GM12878 (cell line): ENCODE data around the gene COL27A1. TPM values are rescaled to one million over a fixed set of nuclear protein-coding genes. Genes with fewer than 3 reads are reported as not detected.

Experiments
- ATAC-seq: fragments of 200-7000 bp; cut with Tn5 transposase; 3 replicates; pipeline ENCODE4 v1.9.1; 2020; ENCODE audit warnings: mild to moderate bottlenecking, moderate library complexity
- BruUV-seq: library from RNA; stranded (reverse); fragments of 400-500 nt; replicated peaks from 2 replicates; lab custom pipeline; 2021; lab: Mats Ljungman, UMichigan
- CTCF ChIA-PET: fragments of 300-600 bp; sonication (Branson Sonifier 250); formaldehyde crosslinking; extraction: SDS; loops from one replicate; lab custom pipeline; 2021; ENCODE audit warnings: inconsistent platforms; lab: Yijun Ruan, JAX
- POLR2A ChIA-PET: fragments of 350-600 bp; formaldehyde crosslinking; extraction: SDS; loops from one replicate; lab custom pipeline; 2021; ENCODE audit warnings: inconsistent platforms; lab: Charles Lee
- RAD21 ChIA-PET: fragments of 300-600 bp; sonication (Branson Sonifier 250); formaldehyde crosslinking; loops from one replicate; lab custom pipeline; 2023; ENCODE audit warnings: antibody characterized with exemption; ENCODE audit not compliant: unreplicated experiment; lab: Charles Lee
- SMC1A ChIA-PET: fragments of 300-600 bp; sonication (Branson Sonifier 250); formaldehyde crosslinking; loops from one replicate; lab custom pipeline; 2023; ENCODE audit not compliant: unreplicated experiment, uncharacterized antibody; lab: Charles Lee
- DNase-seq: peaks from one replicate; pipeline ENCODE4 v3.0.0-alpha.2; 2011; ENCODE audit warnings: low read depth, low spot score
- FAIRE-seq: peaks from 3 replicates; lab custom pipeline; 2011; peaks lifted over from hg19 to GRCh38; lab: Jason Lieb, UNC
- H2AFZ ChIP-seq: 2 replicates; pipeline ENCODE4 v1.6.0; 2011; ENCODE audit warnings: low read depth, low read length, control low read depth; ENCODE audit not compliant: control insufficient read depth
- H3K27ac ChIP-seq: 2 replicates; pipeline ENCODE4 v1.5.1; 2011; ENCODE audit warnings: control low read depth; ENCODE audit not compliant: control insufficient read depth, insufficient read depth
- H3K27me3 ChIP-seq, 2 experiments: replicated peaks in 1 of 2; 2 replicates each; pipeline versions ENCODE4 v1.6.0 to v1.6.1; 2011; ENCODE audit warnings: low read length in 1 of 2; ENCODE audit not compliant: control insufficient read depth in 2 of 2, insufficient read depth in 2 of 2
- H3K36me3 ChIP-seq, 2 experiments: 2 replicates each; pipeline ENCODE4 v1.5.1; 2011; ENCODE audit warnings: low read length in 1 of 2; ENCODE audit not compliant: control insufficient read depth in 2 of 2, insufficient read depth in 2 of 2
- H3K4me1 ChIP-seq: 2 replicates; pipeline ENCODE4 v1.6.1; 2011; ENCODE audit warnings: mild to moderate bottlenecking, low read length, moderate library complexity, mixed read lengths; ENCODE audit not compliant: control insufficient read depth, insufficient read depth
- H3K4me2 ChIP-seq: 2 replicates; pipeline ENCODE4 v1.6.0; 2011; ENCODE audit warnings: control low read depth; ENCODE audit not compliant: control insufficient read depth, insufficient read depth
- H3K4me3 ChIP-seq: fragments of 200-600 bp; sonication (generic); 2 replicates; pipeline ENCODE4 v1.5.1; 2016
- H3K79me2 ChIP-seq: 2 replicates; pipeline ENCODE4 v1.6.0; 2011; ENCODE audit warnings: low read length; ENCODE audit not compliant: control insufficient read depth, insufficient read depth
- H3K9ac ChIP-seq: 2 replicates; pipeline ENCODE4 v1.8.0; 2011; ENCODE audit warnings: low read length, control low read depth, mixed read lengths; ENCODE audit not compliant: control insufficient read depth, insufficient read depth
- H3K9me3 ChIP-seq: replicated peaks from 3 replicates; pipeline ENCODE4 v1.5.1; 2011; ENCODE audit warnings: mild to moderate bottlenecking, low read length; ENCODE audit not compliant: control insufficient read depth, insufficient read depth
- H4K20me1 ChIP-seq: 2 replicates; pipeline ENCODE4 v1.6.0; 2011; ENCODE audit not compliant: control insufficient read depth, insufficient read depth
- BHLHE40 ChIP-seq, 2 experiments: fragments of 450-650 bp in 1 of 2; IDR thresholded peaks; 2 replicates each; pipeline ENCODE4 v1.6.1; 2011 to 2017; ENCODE audit warnings: low read depth in 2 of 2, borderline replicate concordance in 1 of 2, improper control_type of control experiment in 1 of 2, low read length in 1 of 2, mild to moderate bottlenecking in 1 of 2
- BMI1 ChIP-seq: fragments of 450-650 bp; IDR thresholded peaks from 2 replicates; pipeline ENCODE4 v1.6.1; 2016; ENCODE audit warnings: mild to moderate bottlenecking, moderate library complexity, borderline replicate concordance
- GABPA ChIP-seq: IDR thresholded peaks from 2 replicates; pipeline ENCODE4 v1.6.1; 2014; ENCODE audit warnings: antibody characterized with exemption, low read depth, mild to moderate bottlenecking, inconsistent platforms
- JUNB ChIP-seq: IDR thresholded peaks from 2 replicates; pipeline ENCODE4 v1.6.1; 2016; ENCODE audit warnings: antibody characterized with exemption, mild to moderate bottlenecking
- JUND ChIP-seq: IDR thresholded peaks from 2 replicates; pipeline ENCODE4 v1.6.1; 2012; ENCODE audit warnings: low read depth, mild to moderate bottlenecking, low read length, improper control_type of control experiment, moderate library complexity
- MTA3 ChIP-seq: IDR thresholded peaks from 2 replicates; pipeline ENCODE4 v1.6.1; 2012; ENCODE audit warnings: low read length, inconsistent platforms, borderline replicate concordance
- POLR2A ChIP-seq: IDR thresholded peaks from 2 replicates; pipeline ENCODE4 v1.6.1; 2011; ENCODE audit warnings: low read depth, mild to moderate bottlenecking, low read length
- RFX5 ChIP-seq: IDR thresholded peaks from 2 replicates; pipeline ENCODE4 v1.6.1; 2011; ENCODE audit warnings: low read depth, low read length, improper control_type of control experiment
- RUNX3 ChIP-seq: IDR thresholded peaks from 2 replicates; pipeline ENCODE4 v1.6.1; 2012; ENCODE audit warnings: low read length, inconsistent platforms
- SP1 ChIP-seq: IDR thresholded peaks from one replicate; pipeline ENCODE4 v1.6.1; 2011; ENCODE audit warnings: low read depth, low read length
- SPI1 ChIP-seq: IDR thresholded peaks from 2 replicates; pipeline ENCODE4 v1.6.1; 2011; ENCODE audit warnings: low read depth, mild to moderate bottlenecking, low read length, moderate library complexity, borderline replicate concordance; ENCODE audit not compliant: insufficient read depth
- STAT3 ChIP-seq: IDR thresholded peaks from 2 replicates; pipeline ENCODE4 v1.6.1; 2011; ENCODE audit warnings: low read depth, low read length, improper control_type of control experiment
- TCF7 ChIP-seq: IDR thresholded peaks from 2 replicates; pipeline ENCODE4 v1.6.1; 2014; ENCODE audit warnings: antibody characterized with exemption, borderline replicate concordance
- ZNF384 ChIP-seq: IDR thresholded peaks from 2 replicates; pipeline ENCODE4 v1.6.1; 2012; ENCODE audit warnings: low read depth, mild to moderate bottlenecking, low read length, improper control_type of control experiment, borderline replicate concordance
- ZNF622 ChIP-seq: fragments of 450-650 bp; IDR thresholded peaks from 2 replicates; pipeline ENCODE4 v1.6.1; 2017; ENCODE audit warnings: mild to moderate bottlenecking, inconsistent platforms
- ZSCAN29 ChIP-seq: fragments of 450-650 bp; IDR thresholded peaks from 2 replicates; pipeline ENCODE4 v1.6.1; 2017; ENCODE audit warnings: mild to moderate bottlenecking, moderate library complexity
- WGBS: methylation state at CpG from one replicate; pipeline ENCODE4 v1.1.6; 2016; ENCODE audit warnings: low lambda C conversion rate; ENCODE audit not compliant: insufficient replicate concordance, insufficient coverage; ENCODE audit errors: missing lambda C conversion rate; 5-methylcytosine and 5-hydroxymethylcytosine counted together
- in situ Hi-C: fragments of 300-500 bp; cut with MboI; formaldehyde crosslinking; loops from 9 replicates; pipeline ENCODE4 v1.14.3; 2018; ENCODE audit warnings: mixed read lengths
- intact Hi-C: fragments of 100-400 bp; cut with micrococcal nuclease; formaldehyde crosslinking; loops from one replicate; pipeline ENCODE4 v1.14.2; 2022; ENCODE audit not compliant: unreplicated experiment
- polyA plus RNA-seq, 11 experiments: library from polyadenylated mRNA; depleted of rRNA in 4 of 11; unstranded in 6 of 11; stranded (reverse) in 5 of 11; fragments of >200 nt; fragmentation: Nextera tagmentation in 4 of 11; fragmentation: Illumina TruSeq in 1 of 11; extraction: Ambion mirVana in 4 of 11; extraction: Trizol in 1 of 11; gene quantifications; 1 replicate in 1 of 11; 2 replicates in 10 of 11; pipeline versions ENCODE4 v1.2.1 to v1.2.3, GENCODE V29; 2011 to 2016; ENCODE audit warnings: inconsistent platforms in 2 of 11, missing spikeins in 2 of 11, low read depth in 1 of 11
- total RNA-seq, 4 experiments: library from RNA; depleted of rRNA in 3 of 4; stranded (reverse); fragments of >200 nt in 3 of 4; fragmentation: Illumina TruSeq in 1 of 4; extraction: Trizol in 1 of 4; gene quantifications; 2 replicates each; pipeline versions ENCODE4 v1.2.1 to v1.2.3, GENCODE V29; 2013 to 2021
- TF ChIP-seq, protein P1 (sequence below): IDR thresholded peaks from 2 replicates; pipeline ENCODE4 v1.6.1; 2011; ENCODE audit warnings: borderline replicate concordance, low read depth, mild to moderate bottlenecking, moderate library complexity, low read length; ENCODE audit not compliant: insufficient read depth, poor library complexity, severe bottlenecking
- TF ChIP-seq, protein P2 (sequence below): fragments of 450-650 bp; IDR thresholded peaks from 2 replicates; pipeline ENCODE4 v1.6.1; 2017; ENCODE audit warnings: low read depth, mild to moderate bottlenecking, moderate library complexity
- TF ChIP-seq, protein P3 (sequence below): fragments of 450-650 bp; IDR thresholded peaks from 2 replicates; pipeline ENCODE4 v1.6.1; 2016; ENCODE audit warnings: mild to moderate bottlenecking, moderate library complexity, borderline replicate concordance

COL27A1 gene
- total and polyA plus RNA-seq, 10 of the 15 experiments (the other 5 are each of a cell fraction or from before 2014, with no cell fraction given) = 0.10 TPM; not detected in 9

DNA sequence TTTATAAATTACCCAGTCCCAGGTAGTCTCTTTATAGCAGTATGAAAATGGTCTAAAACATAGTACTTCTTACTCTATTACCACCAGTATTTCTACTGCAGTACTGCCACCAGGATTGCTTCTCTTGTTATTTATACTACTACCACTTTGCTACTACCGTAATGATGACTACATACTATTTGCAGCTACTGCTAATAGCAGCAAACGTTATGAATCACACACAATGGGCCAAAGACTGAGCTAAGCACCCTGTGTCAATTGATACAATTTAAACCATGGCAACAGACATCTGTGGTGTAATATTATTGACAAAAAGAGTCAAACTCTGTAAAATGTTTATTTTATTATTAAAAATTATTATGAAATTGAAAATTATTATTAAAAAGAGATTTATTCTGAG is 41.0 kb upstream of the COL27A1 start:
- no peak overlapping the region for H3K4me2 ChIP-seq
- no peak for FAIRE-seq
- in situ Hi-C loops = no loop called here
- POLR2A ChIA-PET = no interaction called here
- H3K9ac ChIP-seq = no peak overlapping the region
- SMC1A ChIA-PET = no interaction called here
- WGBS = 0% methylated on average over 2 of the region's 2 CpGs
- H3K27me3 ChIP-seq = peaks cover 2 to 6% of the 10 kb centered on the region in 2 experiments; a peak in 3 of 4 replicates
- no TSS peak for BruUV-seq
- no peak for DNase-seq
- H3K4me1 ChIP-seq = no peaks in the 10 kb centered on the region
- RAD21 ChIA-PET = no interaction called here
- no peaks in the 10 kb centered on the region for H3K36me3 ChIP-seq
- no peaks in the 10 kb centered on the region for H4K20me1 ChIP-seq
- H2AFZ ChIP-seq = no peak overlapping the region
- H3K4me3 ChIP-seq = no peak overlapping the region
- H3K9me3 ChIP-seq = no peaks in the 10 kb centered on the region
- CTCF ChIA-PET = no interaction called here
- intact Hi-C loops = no loop called here
- no peak overlapping the region for H3K27ac ChIP-seq
- ATAC-seq = no peak
- H3K79me2 ChIP-seq = no peaks in the 10 kb centered on the region
- no peak for TF ChIP-seq STAT3
- TF ChIP-seq POLR2A = no peak
- TF ChIP-seq ZNF384 = no peak
- TF ChIP-seq, protein P1, sequence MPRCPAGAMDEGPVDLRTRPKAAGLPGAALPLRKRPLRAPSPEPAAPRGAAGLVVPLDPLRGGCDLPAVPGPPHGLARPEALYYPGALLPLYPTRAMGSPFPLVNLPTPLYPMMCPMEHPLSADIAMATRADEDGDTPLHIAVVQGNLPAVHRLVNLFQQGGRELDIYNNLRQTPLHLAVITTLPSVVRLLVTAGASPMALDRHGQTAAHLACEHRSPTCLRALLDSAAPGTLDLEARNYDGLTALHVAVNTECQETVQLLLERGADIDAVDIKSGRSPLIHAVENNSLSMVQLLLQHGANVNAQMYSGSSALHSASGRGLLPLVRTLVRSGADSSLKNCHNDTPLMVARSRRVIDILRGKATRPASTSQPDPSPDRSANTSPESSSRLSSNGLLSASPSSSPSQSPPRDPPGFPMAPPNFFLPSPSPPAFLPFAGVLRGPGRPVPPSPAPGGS = no peak
- no peak for TF ChIP-seq TCF7
- no peak for TF ChIP-seq SPI1
- TF ChIP-seq JUND = no peak
- TF ChIP-seq ZSCAN29 = no peak
- no peak for TF ChIP-seq RFX5
- TF ChIP-seq RUNX3 = no peak
- TF ChIP-seq MTA3 = no peak
- TF ChIP-seq, protein P2, sequence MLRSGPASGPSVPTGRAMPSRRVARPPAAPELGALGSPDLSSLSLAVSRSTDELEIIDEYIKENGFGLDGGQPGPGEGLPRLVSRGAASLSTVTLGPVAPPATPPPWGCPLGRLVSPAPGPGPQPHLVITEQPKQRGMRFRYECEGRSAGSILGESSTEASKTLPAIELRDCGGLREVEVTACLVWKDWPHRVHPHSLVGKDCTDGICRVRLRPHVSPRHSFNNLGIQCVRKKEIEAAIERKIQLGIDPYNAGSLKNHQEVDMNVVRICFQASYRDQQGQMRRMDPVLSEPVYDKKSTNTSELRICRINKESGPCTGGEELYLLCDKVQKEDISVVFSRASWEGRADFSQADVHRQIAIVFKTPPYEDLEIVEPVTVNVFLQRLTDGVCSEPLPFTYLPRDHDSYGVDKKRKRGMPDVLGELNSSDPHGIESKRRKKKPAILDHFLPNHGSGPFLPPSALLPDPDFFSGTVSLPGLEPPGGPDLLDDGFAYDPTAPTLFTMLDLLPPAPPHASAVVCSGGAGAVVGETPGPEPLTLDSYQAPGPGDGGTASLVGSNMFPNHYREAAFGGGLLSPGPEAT = no peak
- no peak for TF ChIP-seq GABPA
- TF ChIP-seq, protein P3, sequence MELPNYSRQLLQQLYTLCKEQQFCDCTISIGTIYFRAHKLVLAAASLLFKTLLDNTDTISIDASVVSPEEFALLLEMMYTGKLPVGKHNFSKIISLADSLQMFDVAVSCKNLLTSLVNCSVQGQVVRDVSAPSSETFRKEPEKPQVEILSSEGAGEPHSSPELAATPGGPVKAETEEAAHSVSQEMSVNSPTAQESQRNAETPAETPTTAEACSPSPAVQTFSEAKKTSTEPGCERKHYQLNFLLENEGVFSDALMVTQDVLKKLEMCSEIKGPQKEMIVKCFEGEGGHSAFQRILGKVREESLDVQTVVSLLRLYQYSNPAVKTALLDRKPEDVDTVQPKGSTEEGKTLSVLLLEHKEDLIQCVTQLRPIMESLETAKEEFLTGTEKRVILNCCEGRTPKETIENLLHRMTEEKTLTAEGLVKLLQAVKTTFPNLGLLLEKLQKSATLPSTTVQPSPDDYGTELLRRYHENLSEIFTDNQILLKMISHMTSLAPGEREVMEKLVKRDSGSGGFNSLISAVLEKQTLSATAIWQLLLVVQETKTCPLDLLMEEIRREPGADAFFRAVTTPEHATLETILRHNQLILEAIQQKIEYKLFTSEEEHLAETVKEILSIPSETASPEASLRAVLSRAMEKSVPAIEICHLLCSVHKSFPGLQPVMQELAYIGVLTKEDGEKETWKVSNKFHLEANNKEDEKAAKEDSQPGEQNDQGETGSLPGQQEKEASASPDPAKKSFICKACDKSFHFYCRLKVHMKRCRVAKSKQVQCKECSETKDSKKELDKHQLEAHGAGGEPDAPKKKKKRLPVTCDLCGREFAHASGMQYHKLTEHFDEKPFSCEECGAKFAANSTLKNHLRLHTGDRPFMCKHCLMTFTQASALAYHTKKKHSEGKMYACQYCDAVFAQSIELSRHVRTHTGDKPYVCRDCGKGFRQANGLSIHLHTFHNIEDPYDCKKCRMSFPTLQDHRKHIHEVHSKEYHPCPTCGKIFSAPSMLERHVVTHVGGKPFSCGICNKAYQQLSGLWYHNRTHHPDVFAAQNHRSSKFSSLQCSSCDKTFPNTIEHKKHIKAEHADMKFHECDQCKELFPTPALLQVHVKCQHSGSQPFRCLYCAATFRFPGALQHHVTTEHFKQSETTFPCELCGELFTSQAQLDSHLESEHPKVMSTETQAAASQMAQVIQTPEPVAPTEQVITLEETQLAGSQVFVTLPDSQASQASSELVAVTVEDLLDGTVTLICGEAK = no peak
- no peak for TF ChIP-seq JUNB
- TF ChIP-seq BMI1 = no peak
- TF ChIP-seq BHLHE40 (IDR thresholded peaks at IDR 0.05; ENCODE audit: borderline replicate concordance in 1 of 2, low read depth in 2 of 2, low read length in 1 of 2) = no peak
- TF ChIP-seq ZNF622 = no peak
- TF ChIP-seq SP1 = no peak
